Measurements from ENCODE around the gene UBALD1. TPM values are rescaled to one million over a fixed set of nuclear protein-coding genes. Genes with fewer than 3 reads are reported as not detected.

The UBALD1 gene
- total and polyA plus RNA-seq, 2 donors (not counting 1 experiment from before 2014, with no cell fraction given), result 25.6 to 31.7 TPM

GRCh38 chr16:4616047-4616811, 1.5 kb upstream of the UBALD1 start:
- Histone ChIP-seq H3K9ac (ENCODE audit: low read length) (peak overlapping the region; percentile 86), H3K4me1 (ENCODE audit: control insufficient read depth in 2 of 2, insufficient read depth in 2 of 2, low read length in 2 of 2) (peaks cover 28 to 39% of the 10 kb centered on the region in 2 donors), H3K4me2 (replicated peaks; ENCODE audit: low read depth, low read length, poor library complexity, severe bottlenecking) (peak overlapping the region; percentile 99), H2AFZ (ENCODE audit: insufficient read depth, low read depth, low read length, poor library complexity, severe bottlenecking) (peak overlapping the region; percentile 90), H3K4me3 (ENCODE audit: control extremely low read depth in 1 of 5, extremely low read depth in 1 of 5, insufficient read depth in 1 of 5, low read depth in 2 of 5, low read length in 4 of 5) (peak overlapping the region; percentile 4 to 81 (median 55)), H4K20me1 (ENCODE audit: control insufficient read depth, insufficient read depth, low read length, poor library complexity, severe bottlenecking) (peaks cover 28% of the 10 kb centered on the region), H3K79me2 (ENCODE audit: control insufficient read depth, insufficient read depth, low read length) (peaks cover 32% of the 10 kb centered on the region), H3K36me3 (replicated peaks in 1 of 2; ENCODE audit: control extremely low read depth in 1 of 2, control insufficient read depth in 1 of 2, extremely low read depth in 1 of 2, insufficient read depth in 2 of 2, low read length in 1 of 2) (no peaks in the 10 kb centered on the region), H3K27me3 (replicated peaks in 1 of 4; ENCODE audit: control extremely low read depth in 1 of 4, control insufficient read depth in 3 of 4, insufficient read depth in 4 of 4, low read length in 3 of 4) (no peaks in the 10 kb centered on the region), H3K9me3 (ENCODE audit: control extremely low read depth in 1 of 3, control insufficient read depth in 2 of 3, insufficient read depth in 1 of 3, low read length in 2 of 3) (peaks cover 0 to 9% (median 0%) of the 10 kb centered on the region in 3 donors), H3K27ac (ENCODE audit: low read length in 2 of 2) (peak overlapping the region; percentile 86 to 96)
- Mint-ChIP-seq H3K27ac (peak overlapping the region; percentile 92), H3K4me1 (peaks cover 29% of the 10 kb centered on the region), H3K27me3 (no peaks in the 10 kb centered on the region), H3K9me3 (ENCODE audit: insufficient read depth) (no peaks in the 10 kb centered on the region), H3K4me3 (peak overlapping the region; percentile 92)
- TF ChIP-seq EZH2 (IDR thresholded peaks at IDR 0.05; ENCODE audit: borderline replicate concordance, insufficient read depth, low read depth, low read length, poor library complexity, severe bottlenecking) (no peak), CTCF (IDR thresholded peaks at IDR 0.05) (peak; percentile 64)
- ChIA-PET POLR2A (interaction anchor here (0.6 to 3.3 kb wide), 13 partner anchors 9 to 482 kb away, joined by 3 to 33 read pairs (median 4); partner anchors contain the start of genes ANKS3, DNAAF8, HMOX2 and MGRN1), CTCF (interaction anchor here (0.5 to 5.4 kb wide), 14 partner anchors 9 to 1049 kb away, joined by 3 to 50 read pairs (median 4); partner anchors contain the start of genes ANKS3, CORO7, DNAAF8 and HMOX2)
- ATAC-seq (ENCODE audit: low read depth) (peak; percentile 84), DNase-seq (peak; percentile 99)
- WGBS (ENCODE audit: insufficient coverage), result under 1% methylated on average over 54 of the region's 57 CpGs
- intact Hi-C loops (cut with micrococcal nuclease), result loop anchor here (1.0 to 10.0 kb wide), 13 partner anchors 8 to 1351 kb away; partner anchors contain the start of genes ADCY9, ANKS3, CORO7 and DNAAF8
